PFSK-1 (cell line): ENCODE measurements around the gene PPFIA4.

Experiments
- FOXP2 ChIP-seq: optimal IDR thresholded peaks from 2 replicates; pipeline ENCODE3; 2011; ENCODE audit warnings: borderline replicate concordance, control low read depth, inconsistent platforms; ENCODE audit not compliant: insufficient read depth; ENCODE audit errors: extremely low read length, extremely low read depth
- POLR2AphosphoS5 ChIP-seq: IDR thresholded peaks from 2 replicates; pipeline ENCODE4 v1.6.1; 2012; ENCODE audit warnings: low read depth, mild to moderate bottlenecking, control low read depth, low read length, moderate library complexity
- SIN3A ChIP-seq: IDR thresholded peaks from 2 replicates; pipeline ENCODE4 v1.6.1; 2012; ENCODE audit warnings: mild to moderate bottlenecking, low read length, moderate library complexity, borderline replicate concordance; ENCODE audit not compliant: insufficient read depth

GRCh38 chr1:203038217-203038741 lies 12.0 kb downstream of the PPFIA4 start:
- TF ChIP-seq SIN3A = no peak
- no peak for TF ChIP-seq FOXP2
- TF ChIP-seq POLR2AphosphoS5 = no peak
